ENCODE results near the gene NR4A1.

Gene NR4A1

GRCh38 chr12:52032804-52033445, 18.3 kb upstream of the NR4A1 start (continued):
- TF ChIP-seq ZNF280D (tag by site-specific recombination; IDR thresholded peaks at IDR 0.05), result no peak
- no peak for TF ChIP-seq EGR2 (tag by site-specific recombination; IDR thresholded peaks at IDR 0.05; ENCODE audit: low read depth)
- no peak for TF ChIP-seq ZNF248 (tag by site-specific recombination; IDR thresholded peaks at IDR 0.05)
- no peak for TF ChIP-seq ZNF23 (tag by site-specific recombination; IDR thresholded peaks at IDR 0.05; ENCODE audit: borderline replicate concordance)
- TF ChIP-seq KLF7 (tag by site-specific recombination; IDR thresholded peaks at IDR 0.05; ENCODE audit: borderline replicate concordance), result 0 out of 2 replicates have a peak, but pooled peaks have one; percentile 17
- no peak for TF ChIP-seq TRIM28 (IDR thresholded peaks at IDR 0.05; ENCODE audit: borderline replicate concordance, low read length)
- peak; percentile 71 for TF ChIP-seq ZXDB (tag by site-specific recombination; IDR thresholded peaks at IDR 0.05)
- no peak for TF ChIP-seq ZNF280C (tag by site-specific recombination; IDR thresholded peaks at IDR 0.05)
- TF ChIP-seq KLF1 (tag by site-specific recombination; IDR thresholded peaks at IDR 0.05), result peak; percentile 81
- TF ChIP-seq ZNF366 (tag by site-specific recombination; conservative IDR thresholded peaks at IDR 0.05), result no peak
- peak; percentile 66; the same call in 1 of the 2 replicates for TF ChIP-seq KLF17 (tag by site-specific recombination; IDR thresholded peaks at IDR 0.05)
- no peak for TF ChIP-seq BCL6B (tag by site-specific recombination; IDR thresholded peaks at IDR 0.05)
- no peak for TF ChIP-seq PBX3 (CRISPR knock-in tag; IDR thresholded peaks at IDR 0.05)
- 0 out of 2 replicates have a peak, but pooled peaks have one; percentile 28 for TF ChIP-seq ZNF341 (tag by site-specific recombination; IDR thresholded peaks at IDR 0.05; ENCODE audit: low read depth)
- no peak for TF ChIP-seq ZNF138 (tag by site-specific recombination; IDR thresholded peaks at IDR 0.05; ENCODE audit: borderline replicate concordance)
- no peak for TF ChIP-seq PRDM6 (tag by site-specific recombination; IDR thresholded peaks at IDR 0.05)
- TF ChIP-seq ZNF645 (tag by site-specific recombination; IDR thresholded peaks at IDR 0.05), result no peak
- no peak for TF ChIP-seq REST (tag by site-specific recombination; IDR thresholded peaks at IDR 0.05)
- no peak for TF ChIP-seq SETDB1 (IDR thresholded peaks at IDR 0.05; ENCODE audit: insufficient read length, low read length)
- TF ChIP-seq ZNF658 (tag by site-specific recombination; IDR thresholded peaks at IDR 0.05), result no peak
